GM18519 (cell line): Measurements from ENCODE around the gene KCND3.

Source experiments
- ATAC-seq: cut with Tn5 transposase; IDR thresholded peaks from one replicate; pipeline ENCODE4 v1.9.1; 2021; ENCODE audit warnings: mild to moderate bottlenecking, moderate library complexity; ENCODE audit not compliant: unreplicated experiment, low FRiP score

Gene KCND3

DNA sequence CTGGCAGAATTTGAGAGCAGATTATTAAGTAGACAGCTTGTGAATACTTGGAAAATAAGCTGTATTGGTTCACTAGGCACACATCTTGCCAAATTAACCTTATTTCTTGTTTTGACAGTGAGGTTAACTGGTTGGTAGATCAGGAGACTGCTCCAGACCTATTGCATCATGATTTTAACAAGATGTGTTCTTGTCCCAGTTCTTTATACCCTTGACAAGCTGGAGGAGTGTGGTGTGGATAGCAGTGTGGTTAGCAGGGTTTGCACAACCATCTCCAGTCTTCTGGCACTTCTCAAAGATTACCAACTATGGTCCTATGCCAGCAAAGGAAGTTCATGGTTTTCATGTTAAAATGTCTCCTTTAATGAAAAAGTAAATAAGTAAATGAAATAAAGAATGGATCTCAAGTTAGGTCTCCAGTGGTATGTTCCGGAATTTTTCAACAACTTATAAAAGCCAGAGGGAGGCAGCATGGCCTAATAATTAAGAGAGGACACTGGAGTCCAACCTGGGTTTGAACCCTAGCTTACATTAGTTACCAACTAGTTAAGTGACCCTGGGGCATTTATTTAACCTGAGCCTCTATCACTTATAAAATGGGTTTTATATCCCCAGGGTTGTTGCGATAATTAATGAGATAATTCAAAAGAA is 199.7 kb downstream of the KCND3 start:
- ATAC-seq, result no peak

DNA sequence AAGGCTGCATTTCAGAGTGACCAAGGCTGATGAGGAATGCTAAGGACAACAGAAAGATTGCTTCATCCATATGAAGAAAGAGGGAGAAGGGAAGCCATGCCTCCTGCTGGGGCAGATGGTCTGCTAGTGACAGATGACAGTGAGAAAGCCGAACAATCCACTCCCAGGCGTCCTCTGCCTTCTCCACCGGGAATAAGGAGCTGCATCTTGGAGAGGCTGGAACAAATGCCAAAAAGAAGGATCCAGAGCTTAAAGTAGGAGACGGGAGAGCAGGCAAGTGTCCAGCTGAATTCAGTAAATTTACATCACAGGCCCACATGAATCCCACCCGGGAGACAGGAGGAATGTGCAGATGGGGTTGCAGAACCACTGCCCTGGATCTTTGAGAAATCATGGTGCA is 200.3 kb downstream of the KCND3 start:
- ATAC-seq, result no peak

DNA sequence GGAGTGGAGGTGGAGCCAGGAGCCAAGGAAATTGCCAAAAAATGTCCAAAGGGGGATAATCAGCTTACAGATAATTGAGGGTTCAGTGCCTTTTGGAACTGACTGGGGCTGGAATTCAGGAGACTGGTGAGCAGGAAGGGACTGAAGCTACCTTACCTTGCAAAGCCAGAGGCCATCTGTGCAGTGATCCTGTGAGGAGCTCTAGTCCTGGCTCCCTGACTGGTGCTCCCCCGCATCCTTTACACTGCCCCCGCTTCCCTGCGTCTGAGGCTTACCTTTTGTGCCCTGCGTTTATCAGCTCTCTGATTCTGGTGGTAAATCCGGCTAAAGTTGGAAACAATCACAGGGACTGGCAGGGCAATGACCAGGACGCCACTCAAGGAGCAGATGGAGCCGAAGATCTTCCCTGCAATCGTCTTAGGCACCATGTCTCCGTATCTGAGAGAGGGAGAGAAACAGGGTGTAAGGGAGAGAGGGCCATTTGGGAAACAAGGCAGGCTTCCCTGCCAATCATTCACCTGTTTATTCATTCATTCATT is 202.7 kb downstream of the KCND3 start:
- ATAC-seq, result no peak

DNA sequence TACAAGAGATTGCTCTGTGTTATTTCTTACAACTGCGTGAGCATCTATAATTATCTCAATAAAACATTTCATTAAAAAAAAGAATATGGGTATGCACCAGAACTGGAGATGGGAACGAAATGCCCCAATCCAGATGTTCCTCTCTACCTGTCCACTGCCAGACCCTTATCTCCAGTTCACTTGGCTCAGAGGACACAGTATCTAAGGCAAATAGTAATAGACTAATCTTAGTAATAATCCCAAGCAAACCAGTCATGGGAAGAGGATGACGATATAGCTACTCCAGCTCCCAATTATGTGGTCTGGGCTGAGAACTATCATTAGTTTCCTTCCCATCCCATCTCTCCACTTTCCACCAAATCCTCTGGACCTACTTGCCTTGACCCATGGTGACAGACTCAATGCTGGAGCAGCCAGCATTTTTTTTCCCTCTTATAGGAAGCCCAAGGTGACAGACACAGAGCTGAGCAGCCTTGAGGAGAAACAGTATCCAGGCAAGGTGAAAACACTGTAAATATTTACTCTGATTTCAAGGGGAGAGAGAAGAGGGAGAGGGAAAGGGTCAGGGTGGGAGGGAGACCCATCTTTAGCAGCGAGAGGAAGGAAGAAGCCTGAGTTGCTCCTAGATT is 205.1 kb downstream of the KCND3 start:
- ATAC-seq, result no peak

DNA sequence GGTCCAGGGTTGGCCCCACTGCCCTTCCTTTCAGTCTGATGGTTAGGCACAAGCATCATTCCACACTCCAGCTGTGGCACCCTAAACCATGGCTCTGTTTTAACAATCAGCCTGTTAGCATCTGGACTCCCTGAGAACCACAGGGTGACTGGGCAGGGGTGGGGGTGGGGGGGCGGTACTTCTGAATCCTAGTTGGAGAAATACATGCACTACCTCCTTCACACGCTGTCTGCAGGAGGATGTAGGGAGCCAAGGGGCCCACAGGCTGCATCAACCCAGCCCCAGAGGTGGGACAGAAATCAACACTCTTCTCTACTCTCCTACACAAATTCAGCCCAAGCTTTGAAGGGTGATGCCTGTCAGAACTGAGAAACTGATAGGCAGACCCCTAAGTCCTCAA is 209.9 kb downstream of the KCND3 start:
- no peak for ATAC-seq

DNA sequence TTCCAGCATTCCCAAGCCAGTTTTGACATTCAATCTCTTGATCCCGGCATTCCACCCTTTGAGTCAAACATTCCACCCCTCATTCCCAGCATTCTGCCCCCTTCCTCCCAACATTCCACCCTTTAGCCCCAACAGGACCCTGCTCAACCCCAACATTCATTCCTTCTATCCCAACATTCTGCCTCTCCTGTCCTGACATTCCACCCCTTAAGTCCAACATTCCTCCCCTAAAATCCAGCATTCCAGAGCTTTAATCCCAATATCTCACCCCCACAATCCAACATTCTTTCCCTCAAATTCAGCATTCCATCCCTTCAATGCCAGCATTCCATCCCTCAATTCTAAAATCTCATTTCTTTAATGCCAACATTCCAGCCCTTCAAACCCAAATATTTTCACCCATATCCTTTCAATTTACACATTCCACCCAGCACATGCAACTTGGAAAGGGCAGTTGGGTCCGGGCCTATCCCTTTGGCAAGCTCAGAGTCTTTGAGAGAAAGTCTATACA is 210.9 kb downstream of the KCND3 start:
- no peak for ATAC-seq

DNA sequence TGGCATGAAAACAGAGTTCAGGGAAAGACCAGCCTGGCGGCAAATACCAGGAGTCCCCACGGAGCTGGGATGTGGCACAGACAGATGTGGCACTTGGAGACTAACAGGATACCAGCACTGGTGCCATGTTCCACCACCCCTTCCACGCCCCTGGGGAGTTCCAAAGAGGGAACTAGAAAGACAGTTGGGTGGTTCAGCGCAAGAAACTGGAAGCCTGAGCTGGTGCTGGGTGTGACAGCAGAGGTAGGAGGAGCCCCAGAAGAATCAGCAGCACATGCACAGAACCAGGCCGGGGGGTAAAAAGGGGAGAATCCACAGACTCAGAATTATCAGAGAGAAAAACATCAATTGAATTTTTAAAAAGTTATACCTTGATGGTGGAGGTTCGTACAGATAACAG is 211.4 kb downstream of the KCND3 start:
- ATAC-seq, result no peak

DNA sequence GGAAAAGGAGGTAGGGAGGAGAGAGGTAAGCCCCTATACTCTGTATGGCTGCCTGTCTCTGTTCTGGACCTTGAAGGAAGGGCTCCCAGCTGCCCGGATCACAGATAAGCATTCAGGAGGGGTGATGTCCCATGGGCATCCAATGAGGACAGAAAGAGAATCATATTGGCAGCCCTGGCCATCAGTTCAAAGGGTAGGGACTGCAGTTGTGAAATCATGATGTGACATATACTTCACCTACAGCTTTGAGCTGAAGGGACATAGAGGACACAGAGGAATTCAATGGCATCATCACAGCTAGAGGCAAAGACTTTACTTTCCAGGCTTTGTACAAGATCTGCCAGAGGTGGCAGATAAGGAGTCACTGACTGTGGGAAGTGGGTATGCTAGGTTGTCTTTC is 212.2 kb downstream of the KCND3 start:
- ATAC-seq, result no peak

DNA sequence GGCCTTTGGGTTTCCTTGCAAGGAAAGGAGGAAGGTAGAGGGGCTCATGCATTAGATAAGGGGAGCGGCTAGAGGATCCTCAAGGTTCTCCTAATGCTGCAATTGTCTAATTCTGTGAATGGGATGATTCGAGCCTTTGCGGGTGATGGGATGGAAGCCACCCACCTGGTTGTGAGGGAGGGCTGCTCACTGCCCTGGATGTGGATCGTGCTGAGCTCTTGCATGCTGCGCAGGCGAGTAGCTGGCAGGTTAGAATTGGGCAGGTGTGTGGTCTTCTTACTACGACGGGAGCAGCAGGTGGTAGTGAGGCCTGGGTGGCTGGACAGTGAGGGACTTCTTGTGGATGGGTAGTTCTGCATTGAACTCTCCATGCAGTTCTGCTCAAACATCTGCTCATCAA is 212.6 kb downstream of the KCND3 start:
- ATAC-seq, result no peak

DNA sequence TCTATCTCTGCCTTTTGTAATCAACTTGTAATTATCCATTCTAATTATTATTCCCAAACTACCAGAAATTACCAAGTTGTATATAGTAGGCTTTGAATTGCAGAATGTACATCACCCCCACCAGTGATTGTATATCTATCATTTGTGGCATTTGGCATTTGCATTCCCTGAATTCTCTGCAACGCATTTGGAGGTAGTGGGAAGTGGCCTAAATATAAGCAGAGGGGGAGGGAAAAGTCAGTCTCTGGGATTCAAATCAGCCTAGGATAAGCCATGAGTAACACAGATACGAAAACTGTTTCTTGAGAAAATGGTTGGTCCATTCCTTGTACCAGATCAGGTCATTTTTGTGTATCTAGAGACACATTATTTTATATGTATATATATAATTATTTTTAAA is 213.1 kb downstream of the KCND3 start:
- ATAC-seq, result no peak

DNA sequence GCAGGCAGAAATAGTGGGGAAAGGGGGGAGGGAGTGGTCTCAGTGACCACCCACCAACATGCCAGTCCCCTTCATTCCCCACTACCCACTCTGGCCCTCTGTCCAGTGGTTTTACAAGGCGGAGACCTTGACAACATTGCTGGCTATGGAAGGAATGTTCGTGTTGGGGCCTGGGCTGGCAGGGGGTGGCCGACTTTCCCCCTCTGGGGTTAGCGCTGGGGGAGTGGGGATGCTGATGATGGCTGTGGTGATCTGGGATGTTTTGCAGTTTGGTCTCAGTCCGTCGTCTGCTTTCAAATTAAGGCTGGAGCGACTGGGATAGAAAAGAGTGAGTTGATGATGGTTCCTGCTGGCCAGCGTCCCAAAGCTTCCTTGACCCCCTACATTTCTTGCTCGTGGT is 213.5 kb downstream of the KCND3 start:
- no peak for ATAC-seq

DNA sequence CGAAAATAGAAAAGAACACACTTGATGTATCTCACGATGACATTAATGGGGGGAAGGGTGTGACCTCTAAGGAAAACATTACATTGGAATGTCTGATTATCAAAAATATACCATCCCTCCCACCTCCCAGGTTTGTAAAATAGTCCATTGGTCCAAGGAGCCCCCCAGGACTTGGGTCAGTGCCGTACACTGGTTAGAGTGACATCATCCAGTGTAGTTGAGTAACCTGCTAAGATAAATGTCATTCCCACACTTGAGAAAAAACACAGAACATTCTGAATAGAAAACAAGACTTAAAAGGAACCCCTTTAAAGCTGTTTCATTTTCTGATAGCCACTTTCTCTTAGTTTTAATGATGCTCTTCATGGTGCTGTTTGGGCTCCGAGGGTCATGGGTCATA is 218.6 kb downstream of the KCND3 start:
- no peak for ATAC-seq

DNA sequence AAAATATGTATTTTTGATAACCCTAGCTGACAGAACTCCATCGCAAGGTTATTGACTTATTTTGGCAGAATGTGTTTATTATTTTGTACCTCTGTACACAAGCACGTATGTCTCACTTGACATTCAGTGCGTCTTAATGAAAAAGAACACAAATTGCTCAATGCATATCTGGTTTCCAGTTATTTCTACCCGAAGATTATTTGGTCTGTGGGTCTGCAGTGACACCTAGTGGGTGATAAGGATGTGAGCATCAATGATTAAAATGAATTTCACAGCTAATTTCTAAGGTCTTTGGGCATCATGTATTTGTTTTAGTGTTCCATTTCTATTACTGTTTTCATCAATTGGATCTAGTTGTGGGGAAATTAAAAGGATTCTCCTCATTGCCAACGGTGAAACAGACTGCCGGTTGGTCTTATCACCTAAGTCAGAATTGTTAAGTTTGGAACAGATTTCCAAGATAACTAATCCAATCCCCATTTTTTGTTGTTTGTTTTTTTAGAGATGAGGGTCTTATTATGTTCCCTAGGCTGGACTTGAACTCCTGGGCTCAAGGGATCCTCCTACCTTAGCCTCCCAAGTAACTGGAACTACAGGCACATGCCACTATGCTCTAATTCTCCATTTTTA is 219.8 kb downstream of the KCND3 start:
- ATAC-seq, result no peak

DNA sequence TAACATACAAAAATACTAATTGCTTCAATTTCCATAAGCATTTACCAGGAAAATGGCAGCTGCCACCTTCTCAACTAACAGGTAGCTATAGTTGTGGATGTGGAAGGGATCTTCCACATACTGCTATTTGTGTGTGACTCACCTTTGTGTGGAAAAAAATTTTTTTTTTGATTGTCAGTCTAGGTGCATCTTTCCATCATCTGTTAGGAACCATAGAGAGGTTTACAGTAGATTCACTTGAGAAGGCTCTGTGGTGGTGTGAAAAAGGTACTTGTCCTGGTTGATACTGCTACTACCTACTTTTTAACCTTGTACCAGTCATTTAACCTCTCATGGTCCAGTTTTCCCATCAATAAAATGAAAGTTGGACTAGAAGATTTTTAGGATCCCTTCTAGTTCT is 220.8 kb downstream of the KCND3 start:
- no peak for ATAC-seq

DNA sequence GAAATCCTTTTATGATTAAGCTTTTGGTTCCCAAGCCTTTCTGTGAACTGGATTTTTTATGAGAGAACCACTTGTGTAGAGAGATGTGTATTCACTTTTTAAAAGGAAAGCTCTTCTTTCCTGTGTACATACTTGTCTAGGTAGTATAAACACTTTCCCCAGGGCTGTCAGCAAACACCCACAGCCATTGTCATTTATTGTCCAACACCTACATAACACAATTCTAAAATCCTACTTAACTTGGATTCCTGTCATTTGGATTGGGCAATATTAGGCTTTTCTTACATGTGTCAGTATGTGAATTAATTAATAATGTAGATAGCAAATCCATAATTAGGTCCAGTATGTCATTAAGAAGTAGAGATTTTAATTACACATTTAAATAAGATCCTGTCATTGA is 221.4 kb downstream of the KCND3 start:
- ATAC-seq, result no peak

DNA sequence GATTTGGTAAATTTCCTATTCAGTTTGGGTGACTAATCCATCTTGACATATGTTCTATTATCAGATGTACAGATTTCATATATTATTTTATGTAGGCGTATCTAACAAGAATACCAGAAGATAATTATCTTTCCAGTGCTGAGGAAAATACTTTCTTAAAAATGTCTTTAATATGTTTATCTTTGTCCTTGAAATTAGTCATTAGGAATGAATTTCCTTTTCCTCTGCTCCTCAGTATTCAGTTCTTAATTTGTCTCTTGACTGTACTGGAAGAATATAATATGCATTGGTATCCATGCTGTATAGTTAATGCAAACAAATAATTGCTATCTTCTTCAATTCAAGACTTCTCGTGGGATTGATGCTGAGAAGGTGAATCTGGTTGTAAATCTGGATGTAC is 227.1 kb downstream of the KCND3 start:
- ATAC-seq, result no peak

DNA sequence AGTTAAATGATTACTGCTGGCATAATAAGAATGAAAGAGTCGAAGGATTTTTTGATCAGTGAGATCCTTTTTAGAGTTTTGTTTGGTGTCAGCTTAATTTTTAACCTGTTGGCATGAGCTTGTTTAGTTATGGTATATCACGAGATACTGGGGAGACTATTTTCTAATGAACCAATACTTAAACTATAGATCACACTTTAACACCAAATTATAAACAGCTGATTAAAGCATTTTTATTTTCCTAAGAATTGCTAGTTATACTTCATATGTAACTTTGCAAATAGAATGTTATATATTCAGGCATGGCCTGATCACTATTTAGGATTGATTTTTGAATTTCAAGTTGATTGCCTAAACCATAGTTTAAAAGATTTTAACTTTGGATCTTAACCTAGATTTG is 227.8 kb downstream of the KCND3 start:
- ATAC-seq, result no peak

DNA sequence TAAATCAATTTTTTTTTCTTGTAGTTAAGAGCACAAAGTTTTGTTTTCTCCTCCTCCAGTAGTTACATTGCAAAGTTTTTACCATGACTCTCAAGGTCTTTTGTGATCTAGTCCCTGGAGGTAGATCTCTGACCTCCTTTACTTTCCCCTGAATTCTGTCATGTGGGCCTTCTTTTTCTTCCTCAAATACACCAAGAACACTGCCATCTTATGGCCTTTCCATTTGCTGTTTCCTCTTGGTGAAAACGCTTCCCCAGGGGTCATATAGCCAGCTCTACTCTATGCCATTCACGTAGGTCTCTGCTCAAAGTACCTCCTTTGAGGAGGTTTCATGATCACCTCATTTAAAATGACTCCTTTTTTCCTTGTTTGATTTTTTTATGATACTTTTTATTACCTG is 231.1 kb downstream of the KCND3 start:
- no peak for ATAC-seq

DNA sequence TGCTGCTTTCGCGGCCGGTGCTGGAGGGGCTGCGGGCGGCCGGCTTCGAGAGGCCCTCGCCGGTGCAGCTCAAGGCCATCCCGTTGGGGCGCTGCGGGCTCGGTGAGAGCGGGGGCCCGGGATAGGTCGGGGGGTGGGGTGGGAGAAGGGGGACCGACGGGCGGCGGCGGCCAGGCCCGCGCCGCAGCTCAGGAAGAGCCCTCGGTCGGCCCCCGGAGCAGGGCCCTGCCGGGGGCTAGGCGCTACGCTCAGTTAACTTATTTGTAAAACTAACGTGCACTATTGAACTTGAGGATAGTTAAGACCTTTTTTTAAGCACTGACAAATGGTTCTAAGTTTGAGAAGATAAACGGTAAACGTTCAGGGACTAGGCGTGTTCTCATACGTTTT is 233.3 kb downstream of the KCND3 start:
- no peak for ATAC-seq

DNA sequence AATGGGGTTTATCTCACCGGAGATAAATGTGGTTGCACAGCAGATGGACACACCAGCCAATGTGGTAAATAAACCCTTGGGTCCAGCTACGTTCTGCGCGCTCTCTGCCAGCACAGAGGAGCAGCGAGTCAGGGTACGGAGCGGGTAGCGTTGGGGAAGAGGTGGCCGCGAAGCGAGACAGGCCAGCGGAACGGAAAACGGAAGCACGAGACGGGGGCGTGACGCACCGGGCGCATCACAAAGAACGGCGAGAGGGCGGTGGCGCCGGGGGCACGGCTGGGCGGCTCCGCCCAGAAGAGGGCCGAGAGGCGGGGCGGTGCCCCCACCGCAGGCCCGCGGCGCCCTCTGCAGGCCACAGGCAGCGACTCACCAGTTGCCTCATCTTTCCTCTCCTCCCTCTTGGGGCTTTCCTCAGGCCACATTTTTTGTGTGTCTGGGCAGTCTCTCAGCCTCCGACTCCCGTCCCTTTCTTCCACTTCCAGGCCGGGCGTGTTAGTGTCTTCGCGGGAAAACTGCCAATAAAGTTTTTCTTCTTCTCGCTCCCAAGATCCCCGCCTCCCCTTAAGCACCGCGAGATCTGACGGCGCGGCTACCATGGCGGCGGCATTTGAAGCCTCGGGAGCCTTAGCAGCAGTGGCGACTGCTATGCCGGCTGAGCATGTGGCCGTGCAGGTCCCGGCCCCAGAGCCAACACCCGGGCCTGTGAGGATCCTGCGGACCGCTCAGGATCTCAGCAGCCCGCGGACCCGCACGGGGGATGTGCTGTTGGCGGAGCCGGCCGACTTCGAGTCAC is 233.9 kb downstream of the KCND3 start, which contains the start of gene DDX20:
TSS of gene DDX20 (plus strand) at position 571 of the 793 bp plus-strand sequence. CDS start at position 595, 24 bp downstream.
- peak; percentile 80 for ATAC-seq

DNA sequence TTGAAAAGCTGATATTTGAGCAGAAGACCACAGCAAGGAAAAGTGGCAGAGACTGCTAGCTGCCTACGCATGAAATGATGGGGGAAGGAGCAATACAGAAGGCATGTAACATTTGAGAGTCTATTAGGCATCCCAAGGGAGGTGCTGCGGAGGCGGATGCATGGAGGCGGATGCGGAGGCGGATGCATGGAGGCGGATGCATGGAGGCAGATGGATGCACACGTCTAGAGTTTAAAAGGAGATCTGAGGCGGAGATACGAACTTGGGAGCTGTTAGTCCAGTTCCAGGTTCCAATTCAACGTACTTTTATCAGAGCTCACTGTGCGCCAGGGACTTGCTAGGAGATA is 234.5 kb downstream of the KCND3 start:
- no peak for ATAC-seq
